ENCODE results near the gene GUK1.
"Not testable (repeated sequence)": the region's sequence is repeated elsewhere in the genome, so short reads cannot be mapped to it uniquely, and the experiment has no call there.

The GUK1 gene

DNA sequence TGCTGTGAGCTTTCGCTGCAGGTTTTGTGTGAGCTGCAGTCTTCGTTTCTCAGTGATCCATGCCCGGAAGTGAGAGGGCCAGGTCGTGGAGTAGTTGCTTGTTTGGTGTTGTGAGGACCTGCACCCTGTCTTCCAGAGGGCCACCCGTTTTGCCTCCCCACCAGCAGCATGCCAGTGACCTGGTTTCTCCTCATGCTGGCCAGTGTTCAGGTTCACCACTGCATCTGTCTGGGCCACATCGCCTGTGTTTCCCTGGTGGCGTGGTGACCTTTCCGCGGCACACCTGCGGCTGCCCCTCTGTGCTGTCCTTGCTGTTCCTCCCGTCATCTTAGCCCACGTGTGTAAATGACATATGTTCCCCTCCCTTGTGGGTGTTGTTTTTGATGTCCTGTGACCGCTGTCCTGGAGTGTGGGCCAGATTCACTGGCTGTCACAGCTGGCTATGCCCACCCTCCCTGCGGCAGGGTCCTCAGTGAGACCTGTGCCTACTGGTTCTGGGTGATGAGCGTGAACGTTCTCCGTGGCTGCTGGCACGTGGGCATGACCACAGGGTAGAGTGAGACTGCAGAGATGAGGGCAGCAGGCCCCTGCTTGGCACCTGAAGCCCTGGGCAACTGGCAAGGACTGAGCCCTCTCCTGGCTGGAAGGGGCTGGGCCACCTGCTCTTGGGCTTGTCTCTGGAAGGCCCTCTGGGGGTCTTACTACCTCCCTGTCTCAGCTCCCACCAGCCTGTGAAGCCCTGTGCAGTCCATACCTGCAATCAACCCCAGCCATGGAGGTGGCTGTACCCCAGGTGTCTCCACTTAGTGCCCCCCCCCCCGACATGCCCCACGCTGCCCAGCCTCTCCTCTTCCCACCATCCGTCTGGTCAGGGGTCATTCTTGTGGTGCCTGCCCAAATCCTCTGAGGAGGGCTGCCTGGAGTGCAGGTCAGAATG lies 32.8 kb downstream of the GUK1 start:
- TF ChIP-seq, protein P1, sequence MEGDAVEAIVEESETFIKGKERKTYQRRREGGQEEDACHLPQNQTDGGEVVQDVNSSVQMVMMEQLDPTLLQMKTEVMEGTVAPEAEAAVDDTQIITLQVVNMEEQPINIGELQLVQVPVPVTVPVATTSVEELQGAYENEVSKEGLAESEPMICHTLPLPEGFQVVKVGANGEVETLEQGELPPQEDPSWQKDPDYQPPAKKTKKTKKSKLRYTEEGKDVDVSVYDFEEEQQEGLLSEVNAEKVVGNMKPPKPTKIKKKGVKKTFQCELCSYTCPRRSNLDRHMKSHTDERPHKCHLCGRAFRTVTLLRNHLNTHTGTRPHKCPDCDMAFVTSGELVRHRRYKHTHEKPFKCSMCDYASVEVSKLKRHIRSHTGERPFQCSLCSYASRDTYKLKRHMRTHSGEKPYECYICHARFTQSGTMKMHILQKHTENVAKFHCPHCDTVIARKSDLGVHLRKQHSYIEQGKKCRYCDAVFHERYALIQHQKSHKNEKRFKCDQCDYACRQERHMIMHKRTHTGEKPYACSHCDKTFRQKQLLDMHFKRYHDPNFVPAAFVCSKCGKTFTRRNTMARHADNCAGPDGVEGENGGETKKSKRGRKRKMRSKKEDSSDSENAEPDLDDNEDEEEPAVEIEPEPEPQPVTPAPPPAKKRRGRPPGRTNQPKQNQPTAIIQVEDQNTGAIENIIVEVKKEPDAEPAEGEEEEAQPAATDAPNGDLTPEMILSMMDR (conservative IDR thresholded peaks at IDR 0.05; ENCODE audit: low read depth, low read length), result no peak
- H3K4me3 ChIP-seq (ENCODE audit: low read length), result no peak overlapping the region
- no peak for DNase-seq (ENCODE audit: low read depth)

DNA sequence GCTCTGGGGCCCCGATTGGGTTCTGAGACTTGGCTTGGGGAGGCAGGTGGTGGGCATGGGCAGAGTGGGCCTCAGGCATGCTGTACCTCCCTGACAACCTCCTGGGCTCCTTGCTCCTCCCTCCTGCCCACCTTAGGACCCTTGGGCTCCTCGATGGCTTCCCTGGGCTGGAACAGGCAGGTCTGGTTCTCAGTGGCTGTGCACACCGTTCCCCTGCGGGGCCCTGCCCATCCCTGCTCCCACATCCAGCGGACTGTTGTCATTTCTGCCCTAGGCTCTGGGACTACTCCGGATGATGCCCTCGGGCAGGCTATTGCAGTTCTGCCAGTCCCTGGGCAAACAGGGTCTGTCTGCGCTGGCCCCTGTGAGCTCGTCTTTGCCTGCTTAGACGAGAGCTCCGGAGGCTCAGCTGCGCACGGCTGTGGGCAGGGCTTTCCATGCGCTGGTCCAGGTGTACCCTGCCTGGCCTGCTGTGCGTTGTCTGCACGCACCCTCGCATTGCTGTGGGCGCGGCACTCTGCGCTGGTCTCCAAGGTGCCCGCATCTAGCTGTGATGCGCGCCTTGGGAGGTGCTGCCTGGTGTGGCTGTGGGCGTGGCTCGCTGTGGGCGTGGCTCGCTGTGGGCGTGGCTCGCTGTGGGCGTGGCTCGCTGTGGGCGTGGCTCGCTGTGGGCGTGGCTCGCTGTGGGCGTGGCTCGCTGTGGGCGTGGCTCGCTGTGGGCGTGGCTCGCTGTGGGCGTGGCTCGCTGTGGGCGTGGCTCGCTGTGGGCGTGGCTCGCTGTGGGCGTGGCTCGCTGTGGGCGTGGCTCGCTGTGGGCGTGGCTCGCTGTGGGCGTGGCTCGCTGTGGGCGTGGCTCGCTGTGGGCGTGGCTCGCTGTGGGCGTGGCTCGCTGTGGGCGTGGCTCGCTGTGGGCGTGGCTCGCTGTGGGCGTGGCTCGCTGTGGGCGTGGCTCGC lies 33.7 kb downstream of the GUK1 start:
- not testable (repeated sequence) for DNase-seq (ENCODE audit: low read depth); H3K4me3 ChIP-seq (ENCODE audit: low read length)

DNA sequence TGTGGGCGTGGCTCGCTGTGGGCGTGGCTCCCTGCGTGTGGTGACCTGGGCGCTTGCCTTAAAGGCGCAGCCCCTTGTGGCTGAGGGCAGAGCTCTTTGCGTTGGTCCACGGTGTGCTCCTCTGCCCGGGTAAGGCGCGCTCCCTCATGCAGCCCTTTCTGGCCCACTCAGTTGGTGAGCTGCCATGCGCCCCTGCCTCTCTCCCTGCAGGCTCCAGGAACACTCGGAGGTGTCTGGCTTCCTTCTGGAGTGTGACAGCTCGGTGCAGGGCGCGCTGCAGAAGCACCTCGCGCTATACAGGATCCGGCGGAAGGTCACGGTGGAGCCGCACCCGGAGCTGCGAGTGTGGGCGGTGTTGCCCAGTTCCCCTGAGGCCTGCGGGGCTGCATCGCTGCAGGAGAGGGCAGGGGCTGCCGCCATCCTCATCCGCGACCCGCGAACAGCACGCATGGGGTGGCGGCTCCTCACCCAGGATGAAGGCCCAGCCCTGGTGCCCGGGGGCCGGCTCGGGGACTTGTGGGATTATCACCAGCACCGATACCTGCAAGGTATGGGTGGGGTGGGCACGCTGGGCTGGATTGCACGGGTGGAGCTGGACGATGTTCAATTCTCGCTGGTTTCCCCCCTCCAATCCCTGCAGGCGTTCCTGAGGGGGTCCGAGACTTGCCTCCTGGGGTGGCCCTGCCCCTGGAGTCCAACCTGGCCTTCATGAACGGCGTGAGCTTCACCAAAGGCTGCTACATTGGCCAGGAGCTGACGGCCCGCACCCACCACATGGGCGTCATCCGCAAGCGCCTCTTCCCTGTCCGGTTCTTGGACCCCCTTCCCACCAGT lies 34.6 kb downstream of the GUK1 start:
- no peak overlapping the region for H3K4me3 ChIP-seq (ENCODE audit: low read length)
- DNase-seq (ENCODE audit: low read depth), result no peak
- TF ChIP-seq, protein P1 (conservative IDR thresholded peaks at IDR 0.05; ENCODE audit: low read depth, low read length), result no peak

DNA sequence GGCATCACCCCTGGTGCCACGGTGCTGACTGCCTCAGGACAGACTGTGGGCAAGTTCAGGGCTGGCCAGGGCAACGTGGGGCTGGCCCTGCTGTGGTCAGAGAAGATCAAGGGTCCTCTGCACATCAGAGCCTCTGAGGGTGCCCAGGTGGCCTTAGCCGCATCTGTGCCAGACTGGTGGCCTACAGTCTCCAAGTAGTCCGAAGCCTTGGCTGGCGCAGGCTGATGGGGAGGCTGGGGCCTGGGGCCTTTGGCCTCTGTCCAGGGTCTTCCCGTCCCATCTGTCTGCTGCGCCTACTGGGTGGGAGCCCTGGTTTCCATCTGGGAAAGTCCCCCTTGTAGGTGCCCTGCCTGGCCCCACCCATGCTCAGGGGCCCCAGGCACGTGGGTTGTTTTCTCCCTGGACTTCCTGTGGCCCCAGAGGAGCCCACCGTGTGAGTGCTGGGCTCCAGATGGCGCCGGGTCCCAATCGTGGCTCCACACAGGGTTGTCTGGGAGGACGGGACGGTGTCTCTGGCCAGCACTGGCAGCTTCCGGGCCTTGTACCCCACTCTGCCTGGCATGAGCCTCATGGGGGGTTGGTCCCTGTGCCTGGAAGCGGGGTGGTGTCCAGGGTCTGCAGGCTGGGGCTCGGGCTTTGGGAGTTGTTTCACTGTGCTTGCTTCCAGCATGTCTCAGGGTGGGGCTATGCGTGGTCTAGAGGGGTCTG lies 35.4 kb downstream of the GUK1 start:
- no peak overlapping the region for H3K4me3 ChIP-seq (ENCODE audit: low read length)
- TF ChIP-seq, protein P1 (conservative IDR thresholded peaks at IDR 0.05; ENCODE audit: low read depth, low read length), result no peak
- DNase-seq (ENCODE audit: low read depth), result no peak

DNA sequence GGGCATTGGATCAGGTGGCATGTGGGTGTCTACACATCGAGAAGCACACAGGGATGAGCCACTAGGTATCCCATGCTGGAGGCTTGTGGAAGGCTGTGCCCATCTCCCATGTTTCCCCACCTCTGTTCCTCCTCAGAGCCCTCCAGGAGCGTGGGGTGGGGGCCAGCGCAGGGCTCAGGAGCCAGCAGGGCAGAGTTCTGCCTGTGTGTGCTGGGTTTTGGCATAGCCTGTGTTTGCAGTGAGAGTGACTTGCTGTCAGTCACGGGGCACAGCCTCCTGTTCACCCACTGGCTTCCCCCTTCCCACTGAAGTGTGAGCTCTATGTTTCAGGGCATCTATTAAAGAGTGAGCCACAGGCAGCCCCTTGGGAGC lies 35.9 kb downstream of the GUK1 start:
- TF ChIP-seq, protein P1 (conservative IDR thresholded peaks at IDR 0.05; ENCODE audit: low read depth, low read length), result no peak
- no peak overlapping the region for H3K4me3 ChIP-seq (ENCODE audit: low read length)
- no peak for DNase-seq (ENCODE audit: low read depth)

DNA sequence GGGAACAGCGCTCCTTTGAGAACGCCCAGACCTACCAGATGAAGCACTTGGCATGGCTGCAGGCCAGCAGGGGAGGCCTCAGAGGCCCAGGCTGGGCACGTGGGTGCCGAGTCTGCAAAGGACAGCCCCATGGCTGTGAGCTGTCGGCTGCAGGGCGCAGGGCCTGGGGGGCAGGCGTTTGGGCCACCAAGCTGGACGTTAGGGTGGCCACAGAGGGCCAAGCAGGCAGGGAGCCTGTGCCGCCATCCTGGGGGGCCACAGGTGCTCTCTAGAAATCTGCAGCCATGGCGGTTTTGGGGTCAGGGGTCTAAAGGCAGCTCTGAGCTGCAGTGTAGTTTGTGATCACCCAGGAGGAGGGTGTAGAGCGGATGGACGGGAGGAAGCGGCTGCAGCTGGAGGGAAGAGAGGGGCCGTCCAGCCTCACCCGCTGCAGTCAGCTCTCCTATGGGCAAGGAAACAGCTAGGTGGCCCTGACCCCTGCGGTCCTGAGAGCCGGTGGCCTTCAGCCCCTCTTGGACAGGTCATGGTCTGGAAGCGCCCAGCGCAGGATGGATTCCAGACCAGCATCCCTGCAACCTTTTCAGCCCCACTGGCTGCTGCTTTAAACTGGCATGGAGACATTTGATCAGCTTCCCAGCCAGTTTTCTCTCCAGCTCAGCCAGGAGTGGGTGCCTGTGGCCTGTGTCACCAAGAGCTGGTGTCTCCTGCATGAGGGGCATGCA lies 36.5 kb downstream of the GUK1 start:
- H3K4me3 ChIP-seq (ENCODE audit: low read length), result no peak overlapping the region
- no peak for DNase-seq (ENCODE audit: low read depth)
- TF ChIP-seq, protein P1 (conservative IDR thresholded peaks at IDR 0.05; ENCODE audit: low read depth, low read length), result no peak

Data from retinal pigment epithelial cell (primary cell).